GM19035 (cell line): ENCODE results near the gene MSX2.

Source experiments
- ATAC-seq: cut with Tn5 transposase; IDR thresholded peaks from one replicate; pipeline ENCODE4 v1.9.1; 2021; ENCODE audit not compliant: unreplicated experiment

MSX2 gene

DNA sequence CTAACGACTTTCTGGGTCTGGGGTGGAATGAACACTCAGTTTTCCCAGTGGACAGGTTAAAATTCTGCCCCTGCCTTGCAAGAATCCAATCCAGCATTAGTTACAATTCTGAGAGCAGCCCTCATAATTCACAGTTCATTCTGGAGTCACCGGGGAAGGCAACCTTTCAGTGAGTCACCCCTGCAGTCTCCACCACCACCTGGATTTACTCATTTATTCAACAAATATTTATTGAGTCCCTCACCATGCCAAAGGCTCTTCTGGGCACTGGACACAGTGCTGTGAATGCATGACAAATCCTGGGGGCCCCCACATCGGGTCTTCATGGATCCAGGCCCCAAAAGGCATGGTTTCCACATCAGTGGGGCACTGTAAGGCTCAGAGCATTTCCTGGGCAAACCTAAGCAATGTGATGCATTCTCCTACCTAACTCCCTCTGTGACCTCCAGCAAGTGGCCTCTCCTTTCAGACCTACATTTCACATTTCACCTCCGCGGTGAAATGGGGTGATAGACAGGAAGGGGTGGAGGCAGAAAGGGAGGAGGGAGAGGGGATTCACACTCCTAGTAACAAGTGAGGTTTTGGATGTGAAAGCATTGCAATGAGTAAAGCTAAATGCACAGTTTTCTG is 6.4 kb upstream of the MSX2 start:
- ATAC-seq = no peak

- no peak for ATAC-seq
These were observed 5.3 kb upstream of the MSX2 start for GRCh38 chr5:174718880-174719610.

DNA sequence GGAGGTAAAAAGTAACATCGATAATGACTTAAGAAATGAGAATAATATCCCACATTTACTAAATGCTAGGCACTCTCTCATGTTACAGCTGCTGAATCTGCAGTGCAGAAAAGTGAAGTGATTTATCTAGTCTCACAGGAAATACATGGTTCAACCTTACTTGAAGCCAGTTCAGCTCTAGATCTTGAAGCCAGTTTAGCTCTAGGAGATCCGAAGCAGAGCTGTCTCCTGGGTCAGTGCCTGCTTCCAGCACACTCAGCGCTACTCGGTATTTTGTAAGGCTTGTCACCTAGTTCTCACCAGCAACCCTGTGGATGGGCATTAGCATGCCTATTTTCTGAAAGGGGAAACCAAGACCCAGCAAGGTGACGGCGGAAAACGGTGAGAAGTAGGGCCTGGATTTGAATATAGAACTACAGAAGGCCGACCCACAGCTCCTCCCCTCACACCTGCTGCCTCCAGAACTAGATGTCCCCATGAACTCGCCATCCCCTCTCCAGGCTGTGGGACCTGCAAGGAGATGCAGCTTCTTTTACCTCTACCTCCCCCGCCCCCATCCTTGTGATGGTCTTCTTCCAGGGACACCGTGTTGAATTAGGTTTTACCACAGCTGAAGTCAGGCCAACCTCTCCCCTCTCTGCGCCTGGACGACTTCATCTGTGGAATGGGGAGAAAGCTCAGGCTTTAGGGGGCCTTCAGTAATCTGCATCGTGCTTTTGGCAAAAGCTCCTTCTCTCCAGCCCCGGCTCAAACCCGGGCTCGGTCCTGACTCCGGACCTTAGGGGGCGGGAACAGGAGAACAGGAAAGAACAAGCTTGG is 4.4 kb upstream of the MSX2 start:
- no peak for ATAC-seq

- no peak for ATAC-seq
These were observed 3.5 kb upstream of the MSX2 start for GRCh38 chr5:174720612-174721529.

DNA sequence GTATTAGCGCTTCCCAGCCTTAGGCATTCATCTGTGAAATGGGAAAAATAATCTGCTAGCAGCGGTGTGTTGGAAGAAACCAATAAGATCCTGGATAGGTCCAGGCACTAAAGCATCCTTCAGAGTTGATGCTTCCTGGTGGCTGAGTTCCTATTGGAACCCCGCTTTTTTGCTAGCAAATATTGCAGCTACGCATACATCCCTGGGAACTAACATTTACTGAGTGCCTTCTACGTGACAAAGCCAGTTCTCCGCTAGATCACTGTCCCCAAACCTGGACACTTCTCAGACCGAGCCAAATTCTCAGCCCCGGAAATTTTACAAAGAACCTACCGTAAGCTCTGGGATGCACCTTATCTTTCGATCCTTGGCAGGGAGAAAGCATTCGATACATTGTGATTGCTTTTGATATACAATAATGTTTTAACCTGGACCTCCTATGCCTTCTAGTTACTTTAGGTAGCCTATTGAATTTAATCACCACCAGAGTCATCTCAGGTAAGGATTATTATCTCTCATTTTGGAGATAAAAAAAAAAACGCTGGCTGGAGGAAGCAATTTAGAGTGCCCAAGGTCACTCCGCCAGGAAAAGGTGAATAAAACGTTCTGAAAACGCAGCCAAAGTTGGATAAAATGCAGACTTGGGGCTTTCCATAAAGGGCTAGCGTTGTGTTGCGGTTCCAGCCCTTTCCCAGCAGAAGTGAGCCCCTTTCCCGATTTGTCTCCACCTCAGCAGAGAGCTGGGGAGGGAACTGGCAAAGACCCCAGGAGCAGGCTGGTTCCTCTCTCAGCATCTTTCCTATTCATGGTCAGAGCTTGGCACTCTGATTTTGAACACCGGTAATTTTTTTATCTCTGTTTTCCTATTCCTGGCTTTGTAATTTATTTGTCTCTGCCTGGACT is 2.6 kb upstream of the MSX2 start:
- no peak for ATAC-seq

DNA sequence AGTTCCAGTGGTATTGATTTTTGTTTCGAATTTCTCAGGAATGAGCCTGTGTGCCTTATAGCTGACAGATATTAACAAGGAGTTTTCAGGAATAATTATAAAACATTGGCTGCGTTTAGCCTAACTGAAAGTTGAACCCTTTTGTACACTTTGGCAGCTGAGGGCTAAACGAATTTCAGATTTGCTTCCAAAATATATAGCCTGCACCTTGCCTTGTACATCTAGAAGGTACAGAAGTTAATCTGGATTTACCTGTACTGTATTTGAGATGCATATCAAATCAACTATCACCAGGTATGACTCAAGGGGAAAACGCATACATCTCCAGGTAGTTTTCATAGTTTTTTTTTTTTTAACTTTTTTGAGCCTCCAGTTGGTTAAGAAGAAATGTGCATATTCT is 1.9 kb upstream of the MSX2 start:
- no peak for ATAC-seq

- ATAC-seq = no peak
These were observed 935 bp upstream of the MSX2 start for GRCh38 chr5:174723315-174723978.

GRCh38 chr5:174723979-174724483 is 351 bp upstream of the MSX2 start:
- ATAC-seq = no peak

- no peak for ATAC-seq
These were observed 1.0 kb downstream of the MSX2 start for GRCh38 chr5:174725261-174725990.

DNA sequence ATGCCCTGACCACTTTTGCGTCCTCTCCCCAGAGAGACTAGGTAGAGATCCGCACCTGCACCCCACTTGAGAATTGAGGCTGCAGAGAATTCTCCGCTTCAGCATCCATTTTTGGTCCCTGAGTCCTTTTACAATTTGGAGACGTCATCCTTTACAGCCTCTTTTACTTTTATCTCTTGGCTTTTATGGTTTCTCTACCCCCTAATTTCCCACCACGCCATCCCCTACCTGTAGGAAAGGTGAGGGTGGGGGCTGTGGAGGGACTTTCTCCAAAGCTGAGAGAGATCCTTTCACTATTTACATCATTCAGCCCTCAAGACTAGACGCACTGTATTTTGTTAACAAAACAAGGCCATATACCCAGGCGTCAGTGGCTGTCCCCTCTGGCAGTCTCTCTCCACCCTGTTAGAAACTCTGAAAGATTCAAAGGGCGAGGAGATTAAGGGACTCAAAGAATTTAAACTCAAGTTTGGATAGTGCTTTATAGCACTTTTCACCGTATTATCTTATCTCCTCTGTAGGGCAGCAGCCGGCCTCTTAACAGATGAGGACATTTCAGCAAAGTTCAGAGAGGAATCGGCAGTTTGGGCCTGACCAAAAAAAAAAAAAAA is 1.7 kb downstream of the MSX2 start:
- no peak for ATAC-seq

DNA sequence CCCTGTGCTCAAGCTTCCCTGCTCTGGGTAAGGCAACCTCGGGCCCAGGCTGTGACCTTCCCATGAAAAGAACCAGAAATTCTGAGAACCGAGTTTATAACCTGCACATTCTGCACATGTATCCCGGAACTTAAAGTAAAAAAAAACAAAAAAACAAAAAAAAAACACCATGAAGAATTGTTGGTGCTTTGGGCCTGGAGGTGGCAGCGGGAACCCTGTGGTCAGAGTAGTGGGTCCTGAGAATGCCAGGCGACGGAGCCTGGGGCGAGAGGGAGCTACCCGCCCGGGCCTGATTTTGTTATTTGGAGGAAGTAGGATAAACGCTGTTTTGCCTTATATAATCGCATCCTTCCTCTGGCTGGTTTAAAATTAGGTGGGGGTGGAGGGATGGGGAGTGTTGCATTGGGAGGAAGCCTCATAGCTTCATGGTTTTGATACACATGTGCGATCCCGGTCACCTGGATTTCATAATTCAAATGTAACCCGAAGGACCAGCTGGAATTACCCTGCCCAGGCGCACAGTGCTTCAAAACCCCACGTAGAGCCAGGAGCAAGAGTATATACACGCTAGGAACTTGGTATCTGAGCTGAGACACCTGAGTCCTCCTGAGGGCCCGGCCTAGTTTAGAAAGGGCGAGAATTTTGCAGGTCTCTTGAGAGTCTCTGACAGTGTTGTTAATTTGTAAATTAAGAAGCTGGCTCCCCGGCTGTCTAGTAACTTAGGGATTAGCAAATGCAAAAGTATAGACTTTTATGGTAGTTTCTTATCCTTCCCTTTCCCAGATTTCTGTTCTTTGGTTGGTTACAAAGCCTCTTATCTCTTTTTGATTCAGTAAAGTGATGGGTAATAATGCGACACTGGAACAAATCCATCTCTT is 2.8 kb downstream of the MSX2 start:
- ATAC-seq = no peak

DNA sequence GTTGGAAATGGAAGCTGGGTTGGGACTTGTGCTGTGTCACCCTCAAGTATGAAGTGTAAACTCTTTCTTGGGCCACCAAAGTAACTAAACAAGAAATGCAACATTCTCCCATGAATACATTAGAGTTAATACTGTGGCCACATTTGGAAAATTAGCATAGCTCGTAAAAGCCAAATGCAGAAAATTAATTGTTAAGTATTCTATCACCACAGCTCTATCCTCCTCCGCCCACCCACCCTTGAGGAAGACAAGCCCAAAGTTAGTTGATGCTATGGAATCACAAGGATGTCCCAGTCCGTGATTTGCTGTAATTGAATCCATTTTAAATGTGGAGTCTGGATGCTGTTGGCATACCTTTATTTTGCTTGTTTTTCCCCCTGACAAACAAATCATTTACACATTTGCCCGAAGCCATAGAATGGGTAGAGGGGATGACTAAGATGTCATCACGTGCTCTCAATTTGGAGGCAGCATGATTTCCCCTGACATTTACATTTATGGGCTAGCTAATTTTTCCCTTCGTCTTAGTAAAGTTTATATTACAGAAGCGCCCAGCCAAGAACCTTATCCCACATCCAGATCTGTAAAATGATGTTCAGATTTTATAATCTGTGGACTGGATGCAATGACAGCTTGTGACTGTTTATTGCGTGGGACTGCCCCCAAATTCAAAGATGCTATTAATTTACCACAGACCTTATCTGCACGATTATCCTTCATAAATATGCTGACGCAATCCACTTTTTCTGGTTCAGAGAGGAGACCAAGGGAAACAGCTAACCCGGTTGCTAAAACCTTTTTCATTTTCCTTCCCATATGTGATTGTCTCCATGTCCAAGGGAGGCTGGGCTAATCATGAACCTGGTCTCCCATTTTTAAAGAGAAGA is 3.7 kb downstream of the MSX2 start:
- ATAC-seq = no peak

DNA sequence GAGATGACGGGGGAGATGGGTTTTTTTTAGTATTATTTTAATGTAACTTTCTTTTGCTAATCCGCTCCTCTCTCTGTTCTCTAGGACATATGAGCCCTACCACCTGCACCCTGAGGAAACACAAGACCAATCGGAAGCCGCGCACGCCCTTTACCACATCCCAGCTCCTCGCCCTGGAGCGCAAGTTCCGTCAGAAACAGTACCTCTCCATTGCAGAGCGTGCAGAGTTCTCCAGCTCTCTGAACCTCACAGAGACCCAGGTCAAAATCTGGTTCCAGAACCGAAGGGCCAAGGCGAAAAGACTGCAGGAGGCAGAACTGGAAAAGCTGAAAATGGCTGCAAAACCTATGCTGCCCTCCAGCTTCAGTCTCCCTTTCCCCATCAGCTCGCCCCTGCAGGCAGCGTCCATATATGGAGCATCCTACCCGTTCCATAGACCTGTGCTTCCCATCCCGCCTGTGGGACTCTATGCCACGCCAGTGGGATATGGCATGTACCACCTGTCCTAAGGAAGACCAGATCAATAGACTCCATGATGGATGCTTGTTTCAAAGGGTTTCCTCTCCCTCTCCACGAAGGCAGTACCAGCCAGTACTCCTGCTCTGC is 4.8 kb downstream of the MSX2 start:
- no peak for ATAC-seq

DNA sequence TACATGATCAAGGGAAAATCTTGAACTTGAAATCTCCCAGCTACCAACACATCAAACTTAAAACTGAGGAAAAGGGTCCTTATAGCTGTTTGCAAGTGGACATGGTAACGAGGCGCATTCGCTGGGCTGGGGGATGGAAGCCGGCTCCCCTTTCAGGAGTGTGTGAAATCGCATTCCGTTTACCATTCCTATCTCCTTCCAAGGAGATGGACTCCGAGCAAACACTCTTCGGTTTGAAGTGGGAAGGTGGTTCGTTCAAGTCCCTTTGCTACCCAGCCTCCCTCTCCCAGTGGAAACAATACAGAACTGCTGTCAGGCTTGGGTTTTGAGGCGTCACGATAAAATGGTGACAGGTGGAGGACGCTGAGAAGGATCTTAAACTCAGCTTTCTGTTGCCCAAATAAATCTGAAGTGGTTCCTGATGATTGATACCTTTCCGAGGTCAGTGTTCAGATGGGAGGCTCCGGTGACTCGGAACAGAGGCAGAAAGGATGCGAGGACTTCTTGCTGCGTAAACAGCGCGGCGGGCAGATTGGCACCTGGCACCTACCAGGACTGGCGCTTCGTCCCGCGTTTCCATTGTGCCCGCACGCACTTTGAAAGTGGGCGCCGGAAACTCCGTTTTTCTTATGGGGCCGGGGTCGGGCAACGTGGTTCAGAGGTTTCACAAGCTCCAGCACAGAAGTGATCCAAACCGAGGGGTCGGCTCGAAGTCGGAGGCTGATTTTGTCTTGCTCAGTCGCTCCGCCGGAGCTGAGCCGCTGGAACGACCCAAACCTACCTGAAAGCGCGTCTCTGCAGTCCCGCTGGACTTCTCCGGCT is 7.0 kb downstream of the MSX2 start:
- ATAC-seq = no peak
